DMS79 (cell line): Measurements from ENCODE around the gene SLC30A2.

Experiments
- DNase-seq: peaks from one replicate; lab custom pipeline; 2025; lab: John Stamatoyannopoulos, UW

The SLC30A2 gene

GRCh38 chr1:26041401-26041800 is 4.5 kb downstream of the SLC30A2 start:
- DNase-seq = no peak

GRCh38 chr1:26038904-26039303 is 7.0 kb downstream of the SLC30A2 start:
- no peak for DNase-seq

GRCh38 chr1:26038477-26038876 is 7.4 kb downstream of the SLC30A2 start:
- no peak for DNase-seq

- no peak for DNase-seq
Observed at GRCh38 chr1:26037904-26038303, 8.0 kb downstream of the SLC30A2 start.

- DNase-seq = no peak
Observed at GRCh38 chr1:26036756-26037281, 9.1 kb downstream of the SLC30A2 start.

GRCh38 chr1:26035959-26036755 is 9.8 kb downstream of the SLC30A2 start:
- DNase-seq = peak; percentile 62

GRCh38 chr1:26035203-26035958 is 10.5 kb downstream of the SLC30A2 start:
- peak; percentile 86 for DNase-seq

GRCh38 chr1:26034504-26035202 is 11.3 kb downstream of the SLC30A2 start:
- DNase-seq = no peak

- DNase-seq = no peak
Observed at GRCh38 chr1:26032656-26033357, 13.1 kb downstream of the SLC30A2 start.

- peak; percentile 13 for DNase-seq
Observed at GRCh38 chr1:26031611-26032220, 14.2 kb downstream of the SLC30A2 start.

- no peak for DNase-seq
Observed at GRCh38 chr1:26031196-26031595, 14.7 kb downstream of the SLC30A2 start.

GRCh38 chr1:26029864-26030481 is 15.9 kb downstream of the SLC30A2 start:
- DNase-seq = no peak

GRCh38 chr1:26029054-26029863 is 16.7 kb downstream of the SLC30A2 start:
- no peak for DNase-seq

- no peak for DNase-seq
Observed at GRCh38 chr1:26028490-26028980, 17.4 kb downstream of the SLC30A2 start.

- DNase-seq = no peak
Observed at GRCh38 chr1:26027716-26028489, 18.0 kb downstream of the SLC30A2 start.

GRCh38 chr1:26025517-26025916 is 20.4 kb downstream of the SLC30A2 start:
- DNase-seq = no peak

- no peak for DNase-seq
Observed at GRCh38 chr1:26025060-26025459, 20.9 kb downstream of the SLC30A2 start.

GRCh38 chr1:26023826-26024225 is 22.1 kb downstream of the SLC30A2 start:
- DNase-seq = no peak

- no peak for DNase-seq
Observed at GRCh38 chr1:26023009-26023408, 22.9 kb downstream of the SLC30A2 start.
